MM.1S (cell line): ENCODE measurements around the gene LOXL1.

Source experiments
- DNase-seq: peaks from one replicate; pipeline ENCODE4 v3.0.0-alpha.2; 2015
- H2AFZ ChIP-seq: fragments of 300-600 bp; sonication (generic); 2 replicates; pipeline ENCODE4 v1.6.0; 2016; ENCODE audit warnings: antibody characterized with exemption, low read length
- H3F3A ChIP-seq: fragments of 300-600 bp; sonication (generic); 2 replicates; pipeline ENCODE4 v1.6.1; 2016; ENCODE audit warnings: mild to moderate bottlenecking, antibody characterized with exemption, low read length, moderate library complexity, mixed read lengths; ENCODE audit not compliant: insufficient read depth
- H3K27ac ChIP-seq: fragments of 300-600 bp; sonication (generic); 2 replicates; pipeline ENCODE4 v1.5.1; 2016; ENCODE audit warnings: mild to moderate bottlenecking, low read length
- H3K27me3 ChIP-seq: fragments of 300-600 bp; sonication (generic); replicated peaks from 2 replicates; pipeline ENCODE4 v1.6.0; 2016; ENCODE audit warnings: low read length; ENCODE audit not compliant: insufficient read depth
- H3K36me3 ChIP-seq: fragments of 300-600 bp; sonication (generic); replicated peaks from 2 replicates; pipeline ENCODE4 v1.6.1; 2016; ENCODE audit warnings: mild to moderate bottlenecking, low read length, mixed read lengths; ENCODE audit not compliant: insufficient read depth
- H3K4me1 ChIP-seq: fragments of 300-600 bp; sonication (generic); 2 replicates; pipeline ENCODE4 v1.6.1; 2016; ENCODE audit warnings: low read length, mixed read lengths
- H3K4me2 ChIP-seq: fragments of 300-600 bp; sonication (generic); 2 replicates; pipeline ENCODE4 v1.6.0; 2016; ENCODE audit warnings: low read depth, low read length
- H3K4me3 ChIP-seq: fragments of 300-600 bp; sonication (generic); 2 replicates; pipeline ENCODE4 v1.5.1; 2016; ENCODE audit warnings: low read length, mixed read lengths
- H3K79me2 ChIP-seq: fragments of 300-600 bp; sonication (generic); 2 replicates; pipeline ENCODE4 v1.6.1; 2016; ENCODE audit warnings: mixed run types, low read length, mixed read lengths
- H3K9ac ChIP-seq: fragments of 300-600 bp; sonication (generic); 2 replicates; pipeline ENCODE4 v1.6.1; 2016; ENCODE audit warnings: low read length, mixed read lengths
- H3K9me2 ChIP-seq: fragments of 300-600 bp; sonication (generic); replicated peaks from 2 replicates; pipeline ENCODE4 v1.6.1; 2016; ENCODE audit warnings: mild to moderate bottlenecking, low read length, mixed read lengths; ENCODE audit not compliant: insufficient read depth
- H3K9me3 ChIP-seq: fragments of 300-600 bp; sonication (generic); replicated peaks from 2 replicates; pipeline ENCODE4 v1.6.1; 2016; ENCODE audit warnings: mild to moderate bottlenecking, low read length, mixed read lengths; ENCODE audit not compliant: insufficient read depth
- H4K20me1 ChIP-seq: fragments of 300-600 bp; sonication (generic); 2 replicates; pipeline ENCODE4 v1.6.1; 2016; ENCODE audit warnings: mild to moderate bottlenecking, low read length, moderate library complexity, mixed read lengths; ENCODE audit not compliant: insufficient read depth
- EZH2 ChIP-seq: fragments of 300-600 bp; sonication (generic); optimal IDR thresholded peaks from 2 replicates; pipeline ENCODE3; 2017; ENCODE audit warnings: low read depth, mild to moderate bottlenecking, antibody characterized with exemption, low read length, mixed read lengths
- EZH2phosphoT487 ChIP-seq: fragments of 300-600 bp; sonication (generic); IDR thresholded peaks from 2 replicates; pipeline ENCODE4 v1.6.1; 2018; ENCODE audit warnings: antibody characterized with exemption, low read length
- TF ChIP-seq, protein P1 (sequence below): fragments of 300-600 bp; sonication (generic); IDR thresholded peaks from 2 replicates; pipeline ENCODE4 v1.5.1; 2016; ENCODE audit warnings: antibody characterized with exemption, low read length, mixed read lengths

The LOXL1 gene

DNA sequence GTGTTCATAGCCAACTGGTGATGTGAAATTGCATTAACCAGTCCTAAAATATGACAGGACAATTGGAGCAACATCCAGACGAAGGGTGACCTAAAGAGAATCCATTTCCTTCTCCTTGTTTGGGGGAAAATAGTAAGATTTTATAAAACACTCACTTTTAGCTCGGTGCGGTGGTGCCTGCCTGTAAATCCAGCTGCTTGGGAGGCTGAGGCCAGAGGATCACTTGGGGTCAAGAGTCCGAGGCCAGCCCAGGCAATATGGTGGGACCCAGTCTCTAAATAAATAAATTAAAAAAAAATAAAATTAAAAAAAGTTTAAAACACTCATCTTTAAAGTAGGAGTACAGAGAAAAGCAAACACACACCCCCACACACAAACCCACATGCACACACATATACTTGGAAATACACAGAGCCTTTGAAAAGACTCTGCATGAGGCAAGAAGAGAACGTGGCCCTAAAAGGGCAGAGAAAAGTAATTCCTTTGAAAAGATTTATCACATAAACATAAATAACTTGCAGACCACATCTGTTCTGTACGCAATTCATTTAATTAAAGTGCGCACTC lies 14.1 kb upstream of the LOXL1 start:
- H4K20me1 ChIP-seq = no peaks in the 10 kb centered on the region
- TF ChIP-seq EZH2 (no peak), EZH2phosphoT487 (no peak)
- TF ChIP-seq, protein P1, sequence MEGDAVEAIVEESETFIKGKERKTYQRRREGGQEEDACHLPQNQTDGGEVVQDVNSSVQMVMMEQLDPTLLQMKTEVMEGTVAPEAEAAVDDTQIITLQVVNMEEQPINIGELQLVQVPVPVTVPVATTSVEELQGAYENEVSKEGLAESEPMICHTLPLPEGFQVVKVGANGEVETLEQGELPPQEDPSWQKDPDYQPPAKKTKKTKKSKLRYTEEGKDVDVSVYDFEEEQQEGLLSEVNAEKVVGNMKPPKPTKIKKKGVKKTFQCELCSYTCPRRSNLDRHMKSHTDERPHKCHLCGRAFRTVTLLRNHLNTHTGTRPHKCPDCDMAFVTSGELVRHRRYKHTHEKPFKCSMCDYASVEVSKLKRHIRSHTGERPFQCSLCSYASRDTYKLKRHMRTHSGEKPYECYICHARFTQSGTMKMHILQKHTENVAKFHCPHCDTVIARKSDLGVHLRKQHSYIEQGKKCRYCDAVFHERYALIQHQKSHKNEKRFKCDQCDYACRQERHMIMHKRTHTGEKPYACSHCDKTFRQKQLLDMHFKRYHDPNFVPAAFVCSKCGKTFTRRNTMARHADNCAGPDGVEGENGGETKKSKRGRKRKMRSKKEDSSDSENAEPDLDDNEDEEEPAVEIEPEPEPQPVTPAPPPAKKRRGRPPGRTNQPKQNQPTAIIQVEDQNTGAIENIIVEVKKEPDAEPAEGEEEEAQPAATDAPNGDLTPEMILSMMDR = no peak

GRCh38 chr15:73914145-73914544 lies 12.1 kb upstream of the LOXL1 start:
- Histone ChIP-seq H3K79me2 (no peaks in the 10 kb centered on the region), H3K9me3 (no peaks in the 10 kb centered on the region), H3K4me2 (no peak overlapping the region), H3K9me2 (no peaks in the 10 kb centered on the region), H3K27ac (no peak overlapping the region), H3K4me1 (no peaks in the 10 kb centered on the region), H3K27me3 (peaks cover 3% of the 10 kb centered on the region; the same call in 1 of the 2 replicates), H3K36me3 (no peaks in the 10 kb centered on the region), H3F3A (no peaks in the 10 kb centered on the region), H2AFZ (no peak overlapping the region), H4K20me1 (no peaks in the 10 kb centered on the region), H3K9ac (no peak overlapping the region), H3K4me3 (no peak overlapping the region)
- DNase-seq = no peak
- no peak for TF ChIP-seq EZH2
- TF ChIP-seq, protein P1 = no peak
- no peak for TF ChIP-seq EZH2phosphoT487

More for the DNA sequence above, 14.1 kb upstream of the LOXL1 start:
- Histone ChIP-seq H3K9me2 (no peaks in the 10 kb centered on the region), H3K27ac (no peak overlapping the region), H3F3A (no peaks in the 10 kb centered on the region), H3K9me3 (no peaks in the 10 kb centered on the region), H2AFZ (no peak overlapping the region), H3K79me2 (no peaks in the 10 kb centered on the region), H3K4me3 (no peak overlapping the region), H3K27me3 (peaks cover 3% of the 10 kb centered on the region; the same call in 1 of the 2 replicates), H3K4me1 (no peaks in the 10 kb centered on the region), H3K9ac (no peak overlapping the region), H3K4me2 (no peak overlapping the region), H3K36me3 (no peaks in the 10 kb centered on the region)
- DNase-seq = no peak

GRCh38 chr15:73915082-73915481 lies 11.2 kb upstream of the LOXL1 start:
- Histone ChIP-seq H3K79me2 (no peaks in the 10 kb centered on the region), H3K4me3 (no peak overlapping the region), H3F3A (no peaks in the 10 kb centered on the region), H3K9me3 (no peaks in the 10 kb centered on the region), H3K27ac (no peak overlapping the region), H3K9me2 (no peaks in the 10 kb centered on the region), H3K36me3 (no peaks in the 10 kb centered on the region), H4K20me1 (no peaks in the 10 kb centered on the region), H3K27me3 (peaks cover 3% of the 10 kb centered on the region; the same call in 1 of the 2 replicates), H3K4me2 (no peak overlapping the region), H3K9ac (no peak overlapping the region), H3K4me1 (no peaks in the 10 kb centered on the region), H2AFZ (no peak overlapping the region)
- TF ChIP-seq, protein P1 = no peak
- no peak for TF ChIP-seq EZH2phosphoT487
- TF ChIP-seq EZH2 = no peak
- DNase-seq = no peak
